HG02970 (cell line): ENCODE measurements around the gene ATG7.

Experiments used
- ATAC-seq: cut with Tn5 transposase; IDR thresholded peaks from one replicate; pipeline ENCODE4 v1.9.1; 2021; ENCODE audit warnings: mild to moderate bottlenecking, moderate library complexity, moderate number of reproducible peaks; ENCODE audit not compliant: unreplicated experiment, low FRiP score

ATG7 gene

DNA sequence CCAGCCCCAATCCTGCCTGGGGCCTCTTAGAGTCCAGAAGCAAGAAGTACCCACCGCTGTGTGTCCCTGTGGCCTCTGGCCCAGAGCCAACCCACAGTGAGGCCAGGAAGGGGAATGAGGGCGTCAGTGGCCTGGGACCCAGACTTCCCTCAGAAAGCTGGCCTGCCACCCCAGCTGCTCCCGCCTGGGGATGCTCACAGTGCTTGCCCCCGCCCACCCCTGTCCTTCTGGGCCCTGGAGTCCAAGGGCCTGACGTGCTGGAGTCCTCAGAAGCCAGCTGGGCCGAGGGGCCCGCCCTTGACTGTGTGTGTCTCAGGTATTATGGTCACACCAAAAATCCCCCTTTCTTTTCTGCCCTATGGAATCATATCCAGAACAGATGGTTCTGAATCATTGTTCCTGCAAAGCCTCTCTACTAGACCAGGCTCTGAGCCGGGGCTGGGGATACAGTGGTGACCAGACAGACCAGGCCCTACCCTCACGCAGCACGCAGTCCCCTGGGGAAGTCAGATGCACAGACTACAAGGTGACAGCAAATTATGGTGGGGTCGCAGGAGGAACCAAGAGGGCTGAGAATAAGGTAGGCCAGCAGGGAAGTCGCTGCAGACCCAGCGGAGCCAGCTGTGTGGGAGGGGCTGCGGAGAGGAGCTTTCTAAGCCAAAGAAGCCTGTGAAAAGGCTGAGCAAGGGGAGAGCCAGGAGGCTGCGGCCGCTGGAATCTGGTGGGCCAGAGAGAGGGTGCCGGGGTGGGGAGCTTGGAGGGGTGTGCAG is 272.4 kb downstream of the ATG7 start:
- no peak for ATAC-seq

DNA sequence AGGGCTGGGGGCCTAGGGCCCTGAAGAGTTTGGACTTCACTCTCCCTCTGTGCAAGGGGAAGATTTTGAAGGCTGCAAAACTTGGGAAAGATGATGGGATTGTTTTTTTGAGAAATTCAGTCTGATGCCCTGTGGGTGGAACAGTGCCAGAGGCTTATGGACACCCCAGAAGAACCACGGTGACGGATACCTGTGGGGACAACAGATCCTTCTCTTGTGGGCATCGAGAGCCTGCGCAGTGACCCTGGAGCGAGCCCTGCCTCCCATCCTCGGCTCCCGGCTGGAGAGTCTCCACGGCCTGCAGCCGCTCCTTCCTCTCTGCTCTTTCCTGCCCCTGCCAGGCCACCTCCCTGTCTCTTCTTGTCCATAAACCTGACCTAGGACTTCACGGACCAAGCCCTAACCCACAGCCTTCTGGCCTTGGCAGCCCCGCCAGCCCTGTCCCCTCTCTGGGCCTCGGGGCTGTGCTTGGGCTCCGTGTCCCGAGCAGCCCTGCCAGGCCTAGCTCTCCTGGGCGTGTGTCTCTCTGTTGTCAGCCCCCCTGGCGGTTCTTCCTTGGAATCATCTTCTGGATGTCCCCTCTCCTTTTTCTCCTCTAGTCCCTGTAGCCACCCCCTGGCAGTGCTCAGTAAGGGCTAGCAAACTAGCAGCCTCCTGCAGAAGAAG is 273.1 kb downstream of the ATG7 start:
- no peak for ATAC-seq

DNA sequence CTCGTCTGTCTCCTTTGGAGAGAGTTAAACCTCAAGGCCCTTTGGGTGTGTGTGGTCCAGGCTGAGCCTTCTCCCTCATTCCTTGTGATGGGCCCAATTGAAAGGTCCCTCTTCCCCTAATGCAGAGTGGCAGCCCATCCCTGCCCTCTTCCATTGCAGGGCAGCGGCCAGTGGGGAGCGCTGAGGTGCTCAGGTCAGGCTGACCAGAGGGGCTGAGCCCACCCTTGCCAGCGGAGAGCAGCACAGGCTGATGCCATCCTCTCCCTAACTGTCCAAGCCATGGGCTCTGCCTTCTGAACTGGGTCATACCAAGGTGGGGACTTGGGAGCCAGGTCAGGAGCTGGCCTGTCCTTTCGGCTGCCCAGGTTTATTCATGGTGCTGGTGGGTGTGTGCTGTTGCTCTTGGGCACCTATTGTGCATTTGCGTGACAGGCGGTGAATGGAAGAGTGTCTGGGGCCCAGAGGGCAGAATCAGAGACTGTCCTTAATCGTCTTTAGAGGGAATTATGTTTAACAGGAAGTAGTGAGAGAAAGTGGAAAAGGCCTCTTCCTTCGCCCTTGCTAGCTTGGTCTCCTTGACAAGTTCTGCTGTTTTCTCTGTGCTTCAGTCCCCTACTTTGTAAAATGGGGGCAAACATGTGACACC is 274.6 kb downstream of the ATG7 start:
- ATAC-seq: no peak

DNA sequence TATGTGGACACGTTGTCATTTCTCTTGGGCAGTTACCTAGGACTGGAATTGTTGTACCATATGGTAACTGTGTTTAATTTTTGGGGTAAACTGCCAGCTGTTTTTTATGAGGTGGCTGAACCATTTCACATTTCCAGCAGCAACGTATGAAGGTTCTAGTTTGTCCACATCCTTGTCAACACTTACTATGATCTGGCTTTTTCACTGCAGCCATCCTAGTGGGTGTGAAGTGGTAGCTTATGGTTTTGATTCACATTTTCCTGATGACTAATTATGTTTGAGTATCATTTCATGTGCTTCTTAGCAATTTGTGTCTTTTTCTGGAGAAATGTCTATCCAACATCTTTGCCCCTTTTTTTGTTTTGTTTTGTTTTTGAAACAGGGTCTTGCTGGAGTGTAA is 275.3 kb downstream of the ATG7 start:
- ATAC-seq: no peak

DNA sequence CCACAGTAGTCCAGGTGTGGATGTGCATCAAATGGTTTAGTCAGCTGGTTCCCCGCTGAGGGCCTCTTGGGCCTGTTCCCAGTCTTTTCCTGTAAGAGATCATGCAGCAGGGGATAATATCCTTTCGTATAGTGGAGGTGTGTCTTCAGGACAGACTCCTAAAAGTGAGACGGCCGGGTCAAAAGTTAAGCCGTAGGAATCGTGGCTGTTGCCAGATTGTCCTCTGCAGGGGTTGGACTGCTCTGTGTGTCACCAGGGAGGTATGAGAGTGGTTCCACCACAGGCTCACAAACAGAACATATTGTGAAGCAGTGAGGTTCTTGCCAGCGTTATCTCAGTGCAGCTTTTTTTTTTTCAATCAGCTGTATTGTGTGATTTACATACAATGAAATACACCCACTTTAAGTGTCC is 276.5 kb downstream of the ATG7 start:
- ATAC-seq: no peak

DNA sequence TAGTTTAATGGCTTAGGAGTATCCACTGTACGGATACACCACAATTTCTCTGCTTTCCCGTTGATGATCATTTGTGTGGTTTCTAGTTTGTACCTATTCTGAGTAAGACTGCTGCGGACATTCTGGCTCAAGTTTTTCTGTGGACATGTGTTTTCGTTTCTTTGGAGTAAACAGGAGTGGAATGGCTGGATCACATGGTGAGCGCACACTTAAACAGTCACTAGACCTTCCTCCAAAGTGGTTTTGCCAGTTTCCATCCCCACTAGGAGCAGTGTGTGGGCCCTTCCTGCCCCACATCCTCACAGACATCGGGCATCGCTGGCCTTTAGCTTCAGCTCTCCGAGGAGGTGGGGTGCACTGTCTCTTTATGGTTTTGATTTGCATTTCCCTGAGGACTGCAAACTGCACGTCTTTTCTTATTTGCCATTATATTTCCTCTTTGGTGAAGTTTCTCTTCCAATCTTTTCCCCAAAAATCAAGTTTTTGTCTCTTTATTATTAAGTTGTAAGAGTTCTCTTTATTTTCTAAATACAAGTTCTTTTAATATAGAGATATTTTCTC is 277.5 kb downstream of the ATG7 start:
- no peak for ATAC-seq

DNA sequence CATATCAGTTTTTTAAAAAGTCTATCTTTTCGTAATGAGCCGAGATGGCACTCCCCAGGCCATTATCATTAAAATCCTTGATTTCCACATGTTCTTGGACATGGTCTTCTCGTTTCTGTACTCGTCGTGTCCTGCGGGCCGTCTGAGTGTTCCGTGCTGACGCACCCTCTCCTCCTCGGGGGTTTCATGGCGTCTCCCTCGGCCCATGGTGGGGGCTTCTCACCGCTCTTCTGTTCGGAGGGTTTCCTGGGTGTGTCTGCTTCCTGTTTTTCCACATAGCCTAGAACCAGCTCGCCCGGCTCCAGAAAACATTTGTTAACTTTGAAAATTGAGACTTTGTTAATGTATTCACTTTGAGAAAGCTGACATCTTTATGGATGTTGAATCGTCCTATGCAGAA is 278.8 kb downstream of the ATG7 start:
- ATAC-seq: no peak

DNA sequence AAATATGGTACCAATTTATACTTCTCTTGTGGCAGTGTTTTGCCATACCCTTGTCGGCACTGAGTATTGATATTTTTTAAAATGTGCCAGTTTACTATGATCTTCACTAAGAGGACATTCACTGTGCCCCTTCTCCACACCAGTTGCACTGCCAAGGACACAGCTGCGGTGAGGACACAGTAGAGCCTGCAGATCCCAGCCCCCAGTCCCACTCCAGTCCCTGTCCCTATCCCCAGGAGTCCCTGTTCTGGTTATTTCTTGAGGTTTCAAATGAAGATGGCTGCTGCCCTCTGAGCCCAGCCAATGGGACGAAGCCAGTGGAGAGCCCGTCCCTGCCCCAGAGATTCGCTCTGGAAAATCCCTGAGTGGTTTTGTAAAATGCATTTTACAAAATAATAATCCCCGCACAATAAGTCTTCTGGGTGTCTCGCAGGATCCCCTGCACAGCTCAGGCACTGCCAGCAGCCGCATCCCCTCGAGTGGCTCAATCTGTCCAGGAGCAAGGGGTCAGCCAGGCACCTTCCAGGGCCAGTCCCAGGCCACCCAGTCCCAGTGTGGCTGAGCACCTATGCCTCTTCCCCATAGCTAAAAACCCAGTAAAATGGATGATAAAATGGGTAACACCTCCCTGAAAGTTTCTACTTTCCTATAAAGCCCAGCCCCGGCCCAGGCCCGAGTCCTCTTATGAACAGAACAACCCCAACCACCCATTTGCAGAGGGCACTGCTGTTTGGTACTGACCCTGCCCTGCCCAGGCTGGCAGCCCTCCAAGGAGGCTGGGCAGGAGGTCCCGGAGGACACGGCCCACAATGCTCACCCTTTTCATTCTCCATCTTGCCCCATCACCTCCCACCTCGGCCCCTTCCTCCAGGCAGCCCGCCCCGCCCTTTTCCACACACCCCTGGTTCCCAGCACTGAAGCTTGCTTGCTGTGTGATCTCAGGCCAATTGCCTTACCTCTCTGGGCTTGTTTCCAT is 280.4 kb downstream of the ATG7 start:
- ATAC-seq: no peak

DNA sequence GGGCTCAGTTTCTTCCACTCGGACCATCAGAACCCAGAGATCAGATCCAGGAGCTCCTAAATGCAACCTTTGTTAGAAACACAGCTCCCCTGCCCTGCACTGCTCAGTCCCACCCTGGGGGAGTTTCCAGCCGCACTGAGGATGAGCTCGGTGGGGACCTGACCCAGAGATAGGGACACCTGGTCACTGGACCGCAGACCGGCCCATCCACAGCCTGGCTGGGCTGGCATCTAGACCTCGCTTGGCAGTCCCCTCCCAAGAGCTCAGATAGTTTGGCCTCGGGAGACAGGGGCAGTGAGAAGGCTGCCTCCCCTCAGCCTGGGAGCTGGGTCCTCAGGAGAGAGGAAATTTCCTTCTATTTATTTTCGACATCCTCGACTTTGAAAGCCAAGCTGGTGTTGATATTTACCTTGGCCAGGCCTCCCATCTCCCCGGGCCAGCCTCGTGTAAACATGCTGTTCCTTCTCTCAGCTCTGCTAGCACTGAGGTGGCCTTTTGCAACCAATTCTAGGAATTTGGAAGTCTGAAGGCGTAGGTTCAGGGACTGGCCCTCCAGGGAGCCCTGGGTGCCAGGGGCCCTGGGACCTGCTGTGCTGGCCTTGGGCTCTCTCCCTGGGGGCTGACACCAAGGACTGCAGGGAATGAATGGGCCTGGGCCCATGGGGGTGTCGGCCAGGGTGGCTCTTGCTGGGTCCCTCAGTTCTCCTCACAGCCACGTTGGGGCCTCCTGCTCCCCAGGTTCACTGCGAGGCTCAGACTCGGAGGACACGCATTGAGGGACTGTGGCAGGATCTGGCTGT is 281.4 kb downstream of the ATG7 start:
- no peak for ATAC-seq

DNA sequence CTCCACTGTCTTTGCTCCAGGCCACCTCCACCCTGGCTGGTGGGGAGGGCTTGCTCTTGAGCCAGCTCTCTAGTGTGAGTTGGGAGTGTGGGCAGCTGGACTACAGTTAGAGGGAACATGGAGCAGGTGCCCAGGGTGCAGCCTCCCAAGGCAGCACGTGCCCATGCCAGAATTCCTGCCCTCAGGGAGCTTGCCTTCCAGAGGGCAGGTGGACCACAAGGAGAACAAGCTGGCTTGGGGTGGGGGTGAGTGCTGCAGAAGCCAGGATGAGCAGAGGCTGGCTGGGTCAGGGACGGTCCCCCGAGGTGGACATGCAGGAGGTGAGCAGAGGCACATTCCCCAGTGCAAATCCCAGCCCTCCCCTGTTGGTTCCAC is 282.0 kb downstream of the ATG7 start:
- no peak for ATAC-seq

DNA sequence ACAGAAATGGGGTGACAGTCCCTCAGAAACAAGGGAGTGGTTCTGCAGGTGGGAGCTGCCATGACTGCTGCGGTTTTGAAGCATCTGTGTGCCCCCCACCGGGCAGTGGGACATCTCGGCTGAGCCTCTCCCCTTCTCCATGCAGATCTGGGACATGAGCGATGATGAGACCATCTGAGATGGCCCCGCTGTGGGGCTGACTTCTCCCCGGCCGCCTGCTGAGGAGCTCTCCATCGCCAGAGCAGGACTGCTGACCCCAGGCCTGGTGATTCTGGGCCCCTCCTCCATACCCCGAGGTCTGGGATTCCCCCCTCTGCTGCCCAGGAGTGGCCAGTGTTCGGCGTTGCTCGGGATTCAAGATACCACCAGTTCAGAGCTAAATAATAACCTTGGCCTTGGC is 282.5 kb downstream of the ATG7 start:
- ATAC-seq: no peak

DNA sequence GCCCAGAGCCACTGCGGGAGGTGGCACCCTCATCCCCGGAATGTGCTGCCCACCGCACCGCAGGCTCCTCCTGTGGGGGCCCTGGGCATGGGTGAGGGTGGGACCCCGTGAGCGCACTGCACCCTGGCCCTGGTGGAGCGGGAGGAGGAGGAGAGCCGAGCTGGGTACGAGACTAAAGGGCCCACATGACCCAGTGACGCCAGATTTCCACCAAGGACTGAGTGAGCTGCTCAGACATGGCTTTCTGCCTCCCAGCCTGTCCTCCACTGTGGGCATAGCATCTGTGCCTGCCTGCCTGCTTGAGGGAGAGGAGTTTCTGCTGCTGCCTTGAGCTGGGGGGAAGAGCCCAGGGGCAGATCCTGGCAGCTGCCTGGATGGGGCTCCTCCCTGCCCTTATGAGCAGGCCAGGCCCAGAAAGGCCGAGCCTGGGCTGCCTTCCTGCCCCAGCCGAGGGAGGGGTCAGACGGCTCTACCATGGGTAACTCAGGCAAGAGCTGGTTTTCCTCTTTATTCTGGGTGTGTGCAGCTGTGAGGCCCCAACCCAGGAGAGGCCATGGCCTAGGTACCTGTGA is 283.1 kb downstream of the ATG7 start:
- ATAC-seq: no peak

DNA sequence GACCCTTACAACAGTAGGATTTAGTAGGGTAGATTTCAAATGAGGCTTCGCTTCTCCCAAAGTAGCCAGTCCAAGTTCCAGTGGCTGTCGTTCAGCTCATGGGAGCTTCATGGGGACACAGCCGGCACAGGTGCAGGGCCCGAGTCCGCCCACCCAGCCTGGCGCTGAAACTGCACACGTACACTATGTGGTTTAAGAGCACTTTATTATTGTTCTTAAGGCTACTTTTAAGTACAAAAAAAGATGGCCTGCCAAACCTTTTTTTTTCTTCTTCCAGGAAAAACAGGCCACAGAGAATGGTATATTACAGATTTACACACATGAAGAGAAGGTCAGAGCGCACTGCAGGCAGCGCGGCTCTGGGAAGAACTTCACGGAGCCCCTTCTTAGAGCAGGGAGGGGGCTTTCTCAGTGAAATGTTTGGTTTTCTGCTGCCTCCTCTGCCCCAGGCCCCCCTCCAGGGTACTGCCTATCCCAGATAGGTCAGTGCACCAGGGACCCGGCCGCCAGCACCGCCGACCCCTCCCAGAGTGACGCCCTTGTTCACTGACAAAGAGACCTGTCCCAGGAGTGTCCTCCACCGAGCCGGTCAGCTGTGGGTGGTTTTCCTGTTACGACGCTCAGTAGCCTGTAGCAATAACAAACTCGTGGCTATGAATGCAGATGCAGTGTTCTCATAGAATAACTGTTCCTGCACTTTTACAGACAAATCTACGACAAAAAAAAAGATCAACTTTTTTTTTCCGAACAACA is 283.9 kb downstream of the ATG7 start:
- no peak for ATAC-seq

DNA sequence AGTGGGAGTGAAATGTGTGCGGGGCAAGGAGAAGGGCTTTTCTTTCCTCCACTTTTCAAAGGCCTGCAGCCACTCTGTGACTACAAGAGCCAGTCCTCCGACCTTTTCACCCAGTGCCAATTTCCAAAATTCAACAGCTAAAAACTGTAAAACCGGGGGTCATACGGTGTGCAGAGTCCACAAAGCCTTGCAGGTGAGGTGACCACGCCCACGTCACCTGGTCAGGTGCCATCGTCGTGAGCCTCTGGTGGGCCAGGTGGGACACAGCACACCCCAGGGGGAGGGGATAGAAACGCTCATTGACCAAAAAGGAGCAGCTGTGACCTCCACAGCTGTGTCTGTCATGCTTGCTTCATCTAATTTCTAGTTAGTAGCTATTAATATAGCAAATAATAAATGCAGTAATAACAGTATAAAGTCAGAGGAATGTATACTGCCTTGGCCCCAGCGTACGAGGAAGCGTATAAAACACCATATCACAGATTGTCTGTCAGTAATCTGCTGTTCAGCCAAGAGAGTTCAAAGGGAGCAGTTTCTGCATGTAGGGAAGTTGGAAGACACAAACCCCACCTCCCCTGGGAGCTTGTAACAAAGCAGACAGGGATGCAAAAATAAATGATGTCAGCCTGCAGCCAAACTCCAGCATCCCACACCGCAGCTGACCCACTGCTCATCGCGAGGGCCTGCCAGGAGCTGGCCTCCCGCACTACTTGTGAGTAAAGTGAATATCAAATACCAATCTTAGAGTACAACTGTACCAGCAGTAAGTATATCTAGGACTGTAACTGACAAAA is 284.9 kb downstream of the ATG7 start:
- no peak for ATAC-seq

DNA sequence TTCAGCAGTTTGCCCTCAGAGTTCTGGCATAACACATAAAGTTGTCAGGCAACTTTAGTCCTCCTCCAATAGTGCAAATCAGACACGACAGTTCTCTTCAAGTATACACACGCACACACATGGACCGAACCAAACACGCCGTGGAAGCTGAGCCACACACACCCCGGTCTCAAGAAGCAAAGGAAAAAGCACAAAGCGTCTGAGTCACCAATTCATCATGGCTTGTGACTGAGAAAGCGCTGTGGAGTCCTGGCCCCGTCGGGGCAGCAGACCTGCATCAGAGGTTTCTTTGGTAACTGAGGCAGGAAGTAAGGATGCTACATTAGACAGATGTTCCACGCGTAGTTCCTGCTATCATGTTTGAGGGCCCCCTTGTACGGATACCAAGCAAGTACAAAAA is 285.8 kb downstream of the ATG7 start:
- ATAC-seq: no peak

DNA sequence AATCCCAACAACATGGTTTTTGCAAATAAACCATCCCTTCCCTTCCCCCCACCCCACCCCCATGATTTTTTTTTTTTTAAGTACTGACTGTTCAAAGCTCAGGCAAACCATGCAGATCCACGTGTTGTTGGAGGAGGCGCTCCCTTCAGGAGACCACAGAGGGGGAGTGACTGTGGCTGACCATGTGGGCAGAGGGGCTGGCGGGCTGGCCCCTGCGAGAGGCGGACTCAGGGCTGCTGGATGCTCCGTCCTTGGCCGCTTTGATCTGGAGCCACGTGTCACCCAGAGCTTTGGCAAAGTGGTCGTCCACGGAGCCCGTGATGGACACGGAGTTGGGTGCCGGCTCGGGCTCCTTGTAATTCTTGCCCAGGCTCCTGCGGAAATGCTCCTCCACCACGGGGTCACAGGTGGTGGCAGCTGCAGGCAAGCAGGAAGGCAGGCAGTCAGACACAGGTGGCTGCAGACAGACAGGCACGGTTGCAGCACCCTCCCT is 286.3 kb downstream of the ATG7 start:
- ATAC-seq: no peak
